Activated naive CD4-positive, alpha-beta T cell treated with anti-CD3 and anti-CD28 coated beads, Interleukin-2, amount 50 U/mL, for 72 hours (primary cell): Measurements from ENCODE around the gene SLC15A3. TPM values are rescaled to one million over a fixed set of nuclear protein-coding genes. Genes with fewer than 3 reads are reported as not detected.

ENCODE experiments used
- ATAC-seq, 2 donors: fragments of 150-1000 bp; cut with Tn5 transposase; 2 replicates each; pipeline ENCODE4 v1.10.0; 2021; ENCODE audit warnings: mild to moderate bottlenecking in 2 of 2, moderate library complexity in 2 of 2
- DNase-seq, 2 donors: peaks; one replicate each; pipeline ENCODE4 v3.0.0; 2021 to 2022; ENCODE audit warnings: low spot score in 2 of 2
- H3K27ac Mint-ChIP-seq, 2 donors: one replicate each; pipeline ENCODE4 v1.8.0; 2022; ENCODE audit warnings: mild to moderate bottlenecking in 2 of 2, mixed read lengths in 2 of 2
- H3K36me3 Mint-ChIP-seq, 2 donors: one replicate each; pipeline ENCODE4 v1.8.0; 2022; ENCODE audit warnings: mixed read lengths in 2 of 2
- H3K9me3 Mint-ChIP-seq, 2 donors: one replicate each; pipeline ENCODE4 v1.8.0; 2022; ENCODE audit warnings: mixed read lengths in 2 of 2
- total RNA-seq, 2 donors: library from RNA; stranded (reverse); gene quantifications; one replicate each; pipeline ENCODE4 v1.2.3, GENCODE V29; 2022

SLC15A3 gene
- total RNA-seq, result 1 to 10 TPM; 5.9 to 9.0 TPM

DNA sequence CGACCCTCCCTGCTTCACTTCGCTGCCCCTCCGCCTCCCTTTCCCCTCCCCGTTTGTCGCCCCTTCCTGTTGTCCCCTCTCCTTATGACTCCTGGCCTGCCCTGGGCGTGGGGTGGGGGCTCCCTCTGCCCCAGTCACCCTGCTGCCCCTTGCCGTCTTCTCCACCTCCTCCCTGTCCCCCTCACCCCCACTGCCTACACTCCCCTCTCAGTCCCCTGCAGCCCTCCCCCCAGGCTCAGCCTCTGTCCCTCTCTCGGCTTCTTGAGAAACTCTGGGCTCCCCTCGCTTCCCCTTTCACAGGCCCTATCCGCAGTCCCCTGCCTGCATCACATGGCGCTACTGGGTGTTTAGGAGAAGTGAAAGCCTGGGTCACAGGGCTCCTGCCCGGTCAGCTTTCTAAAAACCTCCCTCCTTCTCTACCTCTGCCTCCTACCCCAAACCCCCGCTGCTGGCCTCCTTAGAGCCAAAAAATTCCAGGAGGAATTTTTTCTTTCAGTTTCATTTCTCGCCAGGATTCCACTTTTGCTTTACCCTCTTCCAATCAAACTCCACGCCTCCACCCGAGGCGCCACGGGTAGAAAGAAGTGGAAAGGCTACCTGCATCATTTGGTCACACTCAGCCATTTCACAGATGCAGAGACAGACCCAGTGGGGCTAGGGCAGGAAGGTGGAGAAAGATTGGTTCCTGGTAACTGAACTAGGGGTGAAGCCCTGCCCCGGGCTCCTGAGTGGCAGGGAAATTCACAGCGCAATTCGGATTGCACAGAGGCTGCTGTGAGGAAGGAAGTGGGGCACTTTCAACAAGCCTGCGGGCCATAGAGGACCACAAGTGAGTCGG lies at the start of gene SLC15A3:
Gene SLC15A3, minus strand, starts transcription at position 273 of the 838 bp plus-strand sequence. CDS start 625 bp downstream, outside the sequence.
- Mint-ChIP-seq H3K27ac (peak within 1 kb of the TSS; percentile 37 to 83), H3K36me3 (no peaks in the 10 kb centered on the region), H3K9me3 (no peaks in the 10 kb centered on the region)
- DNase-seq (peak; percentile 40 to 58), ATAC-seq (peak; percentile 71 to 77)

DNA sequence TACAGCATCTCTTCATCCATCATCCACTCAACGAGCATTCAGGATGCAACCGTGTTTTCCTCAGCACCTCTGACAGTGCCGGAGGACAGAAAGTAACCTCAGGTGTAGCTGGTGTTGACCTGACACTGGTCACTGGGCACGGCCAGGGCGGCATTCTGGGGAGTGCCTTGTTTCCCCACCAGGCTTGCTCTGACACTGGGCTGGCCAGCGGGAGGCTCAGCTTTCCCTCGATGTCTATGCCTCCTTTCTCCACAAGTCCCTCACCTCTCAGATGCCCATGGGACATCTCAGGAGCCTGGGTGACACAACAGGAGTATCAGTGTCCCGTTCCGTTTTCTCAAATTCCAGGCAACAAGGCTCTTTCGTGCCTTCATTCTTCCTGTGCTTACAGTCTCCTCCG lies 48.5 kb upstream of the SLC15A3 start:
- H3K36me3 Mint-ChIP-seq, result peaks cover 5 to 46% of the 10 kb centered on the region in 2 donors
- DNase-seq (no peak), ATAC-seq (no peak)
- H3K9me3 Mint-ChIP-seq, result no peaks in the 10 kb centered on the region
- H3K27ac Mint-ChIP-seq, result peak overlapping the region in 1 of 2 donors; percentile 24

DNA sequence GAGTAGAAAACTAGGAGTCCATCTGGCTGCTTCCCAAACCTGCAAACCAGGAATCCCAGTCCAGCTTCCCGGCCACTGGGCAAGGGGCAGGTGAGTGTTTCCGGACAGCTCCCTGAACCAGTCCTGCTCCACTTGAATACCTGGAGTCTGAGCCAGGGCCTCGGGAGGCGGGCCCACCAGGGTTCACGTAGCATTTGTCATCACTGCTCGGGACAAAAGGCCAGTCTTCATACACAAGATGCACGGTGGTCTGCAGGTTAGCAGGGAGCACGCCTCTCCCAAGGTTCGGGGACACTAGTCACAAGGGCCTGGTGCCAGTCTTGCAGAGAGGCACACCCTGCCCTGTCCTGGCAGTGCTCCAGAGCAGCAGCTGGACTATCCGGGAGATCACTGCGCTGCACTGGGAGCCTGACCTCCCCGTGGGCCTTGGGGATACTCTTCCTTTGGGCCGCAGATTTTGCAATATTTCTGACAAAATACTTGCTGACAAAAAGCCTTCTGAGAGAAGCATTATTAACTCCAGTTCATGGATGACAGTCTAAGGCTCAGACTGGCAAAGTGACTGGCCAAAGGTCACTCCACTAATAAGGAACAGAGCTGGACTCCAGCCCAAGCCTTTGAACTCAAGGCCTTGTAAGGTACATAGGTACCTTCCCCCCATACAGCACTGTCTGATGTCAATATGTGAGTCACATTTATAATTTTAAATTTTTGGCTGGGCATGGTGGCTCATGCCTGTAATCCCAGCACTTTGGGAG lies 44.6 kb upstream of the SLC15A3 start:
- DNase-seq, result no peak
- H3K9me3 Mint-ChIP-seq, result no peaks in the 10 kb centered on the region
- peak overlapping the region; percentile 86 to 90 for H3K27ac Mint-ChIP-seq
- no peak for ATAC-seq
- peaks cover 17 to 56% of the 10 kb centered on the region in 2 donors for H3K36me3 Mint-ChIP-seq

DNA sequence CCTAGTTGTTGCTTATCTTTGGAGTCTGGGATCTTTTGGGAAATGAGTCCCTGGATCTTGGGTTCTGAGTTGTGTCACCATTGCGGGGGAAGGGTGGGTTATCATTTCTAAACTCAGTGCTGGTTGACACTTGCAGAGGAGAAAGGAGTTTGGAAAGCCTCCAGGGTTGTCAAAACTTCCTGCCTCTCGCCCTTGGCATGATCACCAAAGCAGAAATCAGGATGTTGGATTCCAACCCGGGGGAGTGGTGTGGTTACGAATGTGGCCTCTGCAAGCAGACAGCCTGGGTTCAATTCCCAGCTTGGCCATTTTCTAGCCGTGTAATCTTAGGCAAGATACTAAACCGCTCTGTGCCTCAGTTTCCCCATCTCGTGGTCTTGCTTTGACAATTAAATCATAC lies 43.8 kb upstream of the SLC15A3 start:
- H3K27ac Mint-ChIP-seq, result peak overlapping the region; percentile 86 to 90
- DNase-seq (no peak), ATAC-seq (no peak)
- peaks cover 23 to 51% of the 10 kb centered on the region in 2 donors for H3K36me3 Mint-ChIP-seq
- H3K9me3 Mint-ChIP-seq, result no peaks in the 10 kb centered on the region

DNA sequence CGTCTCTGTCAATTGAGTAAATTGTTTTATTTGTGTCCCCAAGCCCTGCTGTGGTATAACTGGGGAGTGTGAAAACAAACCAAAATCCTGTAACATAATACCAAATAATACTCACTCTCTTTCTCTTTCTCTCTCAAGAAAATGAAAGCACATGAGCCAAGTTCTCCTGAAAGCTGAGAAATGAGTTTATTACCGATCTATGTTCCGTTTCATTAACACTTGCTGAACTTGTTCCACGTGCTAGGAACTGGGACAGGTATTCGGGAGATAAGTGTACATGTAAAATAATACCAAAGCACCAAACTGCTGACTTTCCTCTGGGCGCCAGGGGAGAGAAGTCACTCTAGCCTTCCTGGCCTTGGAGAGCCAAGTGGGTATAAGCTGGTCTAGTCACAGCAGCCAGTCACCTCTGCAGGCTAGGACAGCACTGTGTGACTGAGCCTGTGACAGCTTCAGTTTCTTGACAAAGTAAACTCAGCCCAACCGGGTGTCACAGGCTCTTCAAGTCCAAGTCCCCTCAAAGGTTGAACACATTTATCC lies 42.6 kb upstream of the SLC15A3 start:
- ATAC-seq (peak; percentile 57 to 73), DNase-seq (no peak)
- Mint-ChIP-seq H3K36me3 (peaks cover 30 to 53% of the 10 kb centered on the region in 2 donors), H3K27ac (peak overlapping the region; percentile 86 to 90), H3K9me3 (no peaks in the 10 kb centered on the region)

DNA sequence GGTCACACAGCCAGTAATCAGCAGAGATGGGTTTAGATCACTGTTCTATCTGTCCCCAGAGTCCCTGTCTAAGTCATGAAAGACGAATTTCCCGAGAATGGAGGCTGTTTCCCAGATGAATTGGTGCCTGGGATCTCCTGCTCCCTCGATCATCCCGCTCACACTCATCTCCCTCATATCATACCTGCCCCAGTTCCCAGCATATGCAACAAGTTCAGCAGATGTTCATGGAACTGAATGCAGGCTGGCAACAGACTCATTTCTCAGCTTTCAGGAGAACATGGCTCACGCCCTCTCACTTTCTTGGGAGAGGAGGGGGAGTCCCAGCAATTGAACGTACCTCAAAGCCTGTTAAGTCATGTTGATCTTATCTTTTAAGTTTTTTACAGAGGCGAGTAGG lies 41.6 kb upstream of the SLC15A3 start:
- peak in 1 of 2 donors; percentile 71 for DNase-seq
- H3K36me3 Mint-ChIP-seq, result peaks cover 40 to 57% of the 10 kb centered on the region in 2 donors
- peak overlapping the region; percentile 86 to 89 for H3K27ac Mint-ChIP-seq
- peak; percentile 60 to 73 for ATAC-seq
- H3K9me3 Mint-ChIP-seq, result no peaks in the 10 kb centered on the region

DNA sequence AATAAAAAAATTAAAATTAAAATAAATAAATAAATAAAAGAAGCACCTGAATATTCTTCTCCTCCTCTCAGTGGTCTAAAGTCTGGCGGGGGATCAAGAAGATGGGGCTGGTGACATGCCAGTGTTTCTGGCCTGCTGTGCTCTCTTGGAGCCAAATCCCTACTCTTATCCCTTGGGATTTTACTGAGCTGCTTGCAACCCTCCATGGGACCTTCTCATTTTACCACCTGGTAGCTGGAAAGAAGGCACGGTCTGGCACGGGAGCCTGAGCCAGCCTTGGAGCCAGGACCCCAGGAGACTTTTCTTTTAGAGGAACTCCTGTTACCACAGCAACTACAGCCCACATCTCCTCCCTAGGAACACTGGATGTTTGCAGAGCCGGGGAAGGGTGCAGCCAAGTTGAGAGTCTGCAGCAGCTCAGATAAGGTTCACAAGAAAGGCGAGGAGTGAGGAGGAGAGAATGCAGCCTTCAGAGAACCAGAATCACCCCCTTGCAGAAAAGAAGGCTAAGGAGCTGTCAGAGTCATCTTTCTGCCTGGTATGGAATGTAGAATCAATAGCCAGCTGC lies 41.0 kb upstream of the SLC15A3 start:
- DNase-seq, result peak in 1 of 2 donors; percentile 44

DNA sequence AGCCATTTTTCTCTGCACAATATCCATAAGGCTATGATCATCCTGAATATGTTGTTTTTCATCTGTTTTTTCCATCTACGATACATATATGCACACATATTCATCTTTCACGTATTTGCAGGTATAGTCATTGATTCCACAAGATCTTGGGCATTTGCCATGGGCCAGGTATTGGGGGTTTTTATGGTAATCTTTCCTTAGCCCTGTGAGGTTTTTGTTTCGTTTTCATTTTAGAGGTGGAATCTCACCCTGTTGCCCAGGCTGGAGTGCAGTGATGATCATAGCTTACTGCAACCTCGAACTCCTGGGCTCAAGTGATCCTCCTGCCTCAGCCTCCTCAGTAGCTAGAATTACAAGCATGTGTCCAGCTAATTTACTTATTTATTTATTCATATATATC lies 39.5 kb upstream of the SLC15A3 start:
- Mint-ChIP-seq H3K9me3 (no peaks in the 10 kb centered on the region), H3K27ac (peak overlapping the region; percentile 93 to 96), H3K36me3 (peaks cover 50 to 62% of the 10 kb centered on the region in 2 donors)
- DNase-seq (peak in 1 of 2 donors; percentile 50), ATAC-seq (peak in 1 of 2 donors; percentile 1)

More for the DNA sequence above, 41.0 kb upstream of the SLC15A3 start:
- no peak for ATAC-seq
- no peaks in the 10 kb centered on the region for H3K9me3 Mint-ChIP-seq
- peak overlapping the region; percentile 86 to 89 for H3K27ac Mint-ChIP-seq
- peaks cover 42 to 58% of the 10 kb centered on the region in 2 donors for H3K36me3 Mint-ChIP-seq

DNA sequence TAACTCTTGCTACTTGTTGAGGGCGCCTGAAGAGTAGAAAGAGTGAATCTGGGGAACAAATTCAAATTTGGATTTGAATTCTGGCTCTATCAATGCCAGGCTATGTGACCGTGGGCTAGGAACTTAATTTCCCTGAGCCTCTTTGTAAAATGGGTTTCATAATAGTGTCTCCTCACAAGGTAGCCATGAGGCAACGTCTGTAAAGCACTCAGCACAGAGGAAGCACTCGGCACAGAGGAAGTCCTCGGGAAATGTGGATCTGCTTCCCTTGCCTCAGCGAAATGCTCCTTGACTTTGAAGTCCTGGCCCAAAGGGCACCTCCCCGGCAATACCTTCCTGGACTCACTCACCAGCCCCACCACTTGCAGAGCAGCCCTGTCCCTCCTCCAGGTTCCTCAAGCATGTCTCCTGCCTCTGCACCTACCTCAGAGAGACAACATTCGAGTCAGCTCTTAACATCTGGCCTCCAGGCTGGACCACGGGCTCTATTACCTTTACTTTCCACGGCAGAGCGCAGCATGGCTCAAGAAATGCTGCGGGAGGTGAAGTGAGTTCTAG lies 37.2 kb upstream of the SLC15A3 start:
- Mint-ChIP-seq H3K27ac (peak overlapping the region; percentile 97 to 99), H3K36me3 (peaks cover 40 to 48% of the 10 kb centered on the region in 2 donors), H3K9me3 (no peaks in the 10 kb centered on the region)
- DNase-seq (peak in 1 of 2 donors; percentile 56), ATAC-seq (no peak)

DNA sequence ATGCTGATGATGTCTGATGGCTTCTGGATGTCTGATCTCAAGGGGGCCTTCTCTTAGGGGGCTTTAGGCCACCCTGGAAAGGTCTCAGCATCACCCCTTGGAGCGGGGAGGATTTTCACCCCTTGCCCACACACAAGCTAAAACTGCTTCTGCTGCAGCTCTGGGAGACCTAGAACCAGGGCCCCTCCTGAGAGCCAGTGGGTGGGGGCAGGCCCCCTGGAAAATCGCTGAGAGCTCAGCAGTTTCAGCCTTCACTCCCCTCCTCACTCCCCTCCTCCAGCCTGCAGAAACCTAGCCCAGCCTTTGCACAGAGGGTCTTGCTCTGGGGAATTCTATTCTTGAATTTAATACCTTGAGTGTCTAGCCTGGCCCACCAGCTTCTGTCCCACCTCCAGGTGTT lies 36.7 kb upstream of the SLC15A3 start:
- DNase-seq, result peak in 1 of 2 donors; percentile 55

DNA sequence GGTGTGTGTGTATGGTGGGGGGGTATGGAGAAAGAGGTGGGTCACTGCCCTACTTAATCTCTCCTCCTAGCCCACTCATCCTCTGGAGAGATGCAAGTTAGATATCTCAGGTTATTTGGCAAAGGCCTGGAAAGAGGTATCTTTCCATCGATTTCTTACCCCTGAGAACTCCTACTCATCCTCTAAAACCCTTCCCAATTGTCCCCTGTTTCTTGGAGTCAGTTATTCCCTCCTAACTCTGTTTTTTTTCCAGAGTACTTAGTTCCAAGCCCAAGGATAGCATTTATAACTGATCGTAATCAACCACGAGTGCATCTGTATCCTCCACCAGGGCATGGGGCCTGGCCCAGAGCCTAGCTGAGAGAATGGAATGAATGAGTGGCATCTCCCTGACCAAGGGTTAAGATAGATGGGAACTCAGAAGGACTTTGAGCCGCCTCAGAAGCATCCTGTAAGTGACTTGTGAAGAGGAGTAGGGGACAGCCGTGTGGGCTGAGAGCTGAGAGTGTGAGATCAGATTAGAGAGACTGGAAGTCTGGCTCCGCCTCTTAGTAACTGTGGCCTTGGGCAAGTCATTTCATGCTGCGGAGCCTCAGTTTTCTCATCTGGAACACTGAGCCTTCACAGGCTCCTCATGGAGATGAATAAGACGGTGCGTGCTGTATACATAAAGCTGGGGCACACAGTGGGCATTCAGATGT lies 35.8 kb upstream of the SLC15A3 start:
- Mint-ChIP-seq H3K27ac (peak overlapping the region; percentile 97 to 99), H3K36me3 (peaks cover 47 to 52% of the 10 kb centered on the region in 2 donors), H3K9me3 (no peaks in the 10 kb centered on the region)
- peak; percentile 61 to 84 for DNase-seq
- peak; percentile 47 to 71 for ATAC-seq

More for the DNA sequence above, 36.7 kb upstream of the SLC15A3 start:
- ATAC-seq, result no peak
- Mint-ChIP-seq H3K27ac (peak overlapping the region; percentile 97 to 99), H3K36me3 (peaks cover 45 to 48% of the 10 kb centered on the region in 2 donors), H3K9me3 (no peaks in the 10 kb centered on the region)

DNA sequence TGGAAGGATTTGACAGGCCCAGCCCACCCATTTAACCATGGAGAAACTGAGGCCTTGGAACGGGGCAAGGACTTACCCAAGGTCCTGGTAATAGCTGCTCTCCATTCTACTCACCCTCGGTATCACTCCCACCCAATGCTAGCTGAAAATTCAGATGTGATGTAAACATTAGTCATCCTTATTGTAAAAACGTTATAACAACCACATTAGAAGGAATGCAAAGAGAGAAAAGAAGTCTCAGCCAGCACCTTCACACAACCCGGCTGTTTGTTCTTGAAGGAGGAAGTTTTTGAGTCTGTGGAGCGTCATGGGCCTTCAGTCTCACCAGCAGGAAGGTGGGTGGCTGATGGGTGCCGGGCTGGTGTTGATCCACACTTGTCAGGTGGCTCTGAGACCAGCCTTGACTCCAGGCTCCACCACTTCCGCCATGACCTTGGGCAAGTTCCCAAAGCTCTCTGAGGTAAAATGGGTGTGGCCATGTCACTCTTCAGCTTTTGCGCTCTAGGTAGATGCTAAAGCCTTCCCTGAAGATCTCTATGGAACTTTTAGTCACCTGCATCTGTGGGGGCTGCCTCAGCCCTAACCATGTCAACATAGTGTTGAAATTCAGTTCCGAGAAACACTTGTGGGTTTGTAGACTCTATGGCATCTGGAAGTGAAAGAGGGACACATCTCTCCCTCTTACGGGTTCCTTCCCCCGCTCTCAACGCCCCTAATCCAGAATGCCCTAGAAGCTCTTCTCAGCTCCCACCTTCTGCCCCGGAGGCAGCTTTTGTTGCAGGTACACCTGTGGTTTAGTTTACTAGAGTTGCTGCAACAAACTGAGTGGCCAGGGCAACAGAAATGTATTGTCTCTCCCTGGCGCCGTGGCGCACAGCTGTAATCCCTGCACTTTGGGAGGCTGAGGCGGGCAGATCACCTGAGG lies 34.3 kb upstream of the SLC15A3 start:
- Mint-ChIP-seq H3K27ac (peak overlapping the region; percentile 97 to 99), H3K9me3 (no peaks in the 10 kb centered on the region), H3K36me3 (peaks cover 48 to 55% of the 10 kb centered on the region in 2 donors)
- DNase-seq (peak; percentile 84 to 95), ATAC-seq (peak; percentile 74 to 85)

DNA sequence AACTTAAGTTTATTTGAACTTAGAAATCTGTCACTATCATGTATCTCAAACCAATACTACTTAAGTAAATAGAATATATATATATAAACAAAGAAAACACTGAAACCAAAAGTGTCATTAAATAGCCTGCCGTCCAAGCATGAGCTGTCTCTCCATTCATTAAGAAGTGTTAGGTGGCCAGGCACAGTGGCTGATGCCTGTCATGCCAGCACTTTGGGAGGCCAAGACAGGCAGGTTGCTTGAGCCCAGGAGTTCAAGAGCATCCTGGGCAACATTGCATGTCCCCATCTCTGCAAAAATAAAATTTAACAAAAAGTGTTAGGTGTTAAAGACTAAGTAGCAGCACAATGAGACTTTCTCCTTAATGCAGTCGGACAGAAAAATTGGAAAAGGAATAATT lies 33.5 kb upstream of the SLC15A3 start:
- no peak for ATAC-seq
- peak overlapping the region; percentile 97 to 99 for H3K27ac Mint-ChIP-seq
- H3K9me3 Mint-ChIP-seq, result no peaks in the 10 kb centered on the region
- DNase-seq, result no peak
- H3K36me3 Mint-ChIP-seq, result peaks cover 44 to 52% of the 10 kb centered on the region in 2 donors

DNA sequence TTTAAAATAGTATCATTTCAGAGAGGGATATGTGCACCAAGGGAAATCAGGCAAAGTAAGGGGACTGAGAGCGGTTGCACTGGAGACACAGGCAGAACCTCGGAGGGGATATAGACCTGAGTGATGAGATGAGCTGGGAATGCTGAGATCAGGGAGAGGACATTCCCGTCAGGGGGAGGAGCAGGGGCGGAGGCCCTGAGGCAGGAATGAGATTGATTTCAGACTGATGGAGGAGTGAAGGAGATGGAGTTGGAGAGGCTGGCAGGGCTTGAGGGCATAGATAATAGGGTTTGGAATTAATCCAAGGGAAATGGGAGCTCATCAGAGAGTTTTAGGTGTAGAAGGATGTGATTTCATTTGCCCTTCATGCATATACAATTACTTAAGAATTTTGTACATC lies 32.7 kb upstream of the SLC15A3 start:
- Mint-ChIP-seq H3K27ac (peak overlapping the region; percentile 97 to 99), H3K9me3 (no peaks in the 10 kb centered on the region), H3K36me3 (peaks cover 45 to 54% of the 10 kb centered on the region in 2 donors)
- ATAC-seq (no peak), DNase-seq (no peak)

DNA sequence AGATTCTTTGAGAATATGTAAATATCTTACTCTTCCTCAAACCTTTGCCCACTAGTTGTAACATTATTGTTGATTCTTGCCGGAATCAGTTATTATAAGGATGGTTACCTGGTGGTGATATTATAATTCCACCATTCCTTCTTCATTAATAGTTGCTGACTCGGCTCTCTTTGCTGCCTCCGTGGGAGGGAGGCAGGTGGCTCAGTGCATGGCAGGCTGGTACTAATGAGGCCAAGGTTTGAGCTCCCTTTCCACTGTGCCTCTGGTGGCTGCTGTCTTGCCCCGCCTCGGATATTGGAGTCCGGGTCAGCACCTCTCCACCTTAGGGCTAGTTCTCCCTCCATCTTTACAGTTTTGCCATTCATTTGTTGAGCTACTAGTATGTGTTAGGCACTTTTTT lies 32.2 kb upstream of the SLC15A3 start:
- H3K9me3 Mint-ChIP-seq, result no peaks in the 10 kb centered on the region
- no peak for DNase-seq
- peak overlapping the region; percentile 97 to 99 for H3K27ac Mint-ChIP-seq
- no peak for ATAC-seq
- peaks cover 41 to 50% of the 10 kb centered on the region in 2 donors for H3K36me3 Mint-ChIP-seq
